Bronchial epithelial cell (primary cell): ENCODE results near the gene TMTC1. TPM values are rescaled to one million over a fixed set of nuclear protein-coding genes. Genes with fewer than 3 reads are reported as not detected.

Source experiments
- DNase-seq: peaks from one replicate; pipeline ENCODE4 v3.0.0-alpha.2; 2010; ENCODE audit warnings: low read depth
- FAIRE-seq: peaks from 2 replicates; lab custom pipeline; 2011; peaks lifted over from hg19 to GRCh38; lab: Jason Lieb, UNC
- H3K27me3 ChIP-seq: 2 replicates; pipeline ENCODE4 v1.5.1; 2011; ENCODE audit warnings: low read length; ENCODE audit not compliant: control insufficient read depth, insufficient read depth
- H3K36me3 ChIP-seq: 2 replicates; pipeline ENCODE4 v1.5.1; 2011; ENCODE audit warnings: low read length; ENCODE audit not compliant: control insufficient read depth, insufficient read depth
- H3K4me3 ChIP-seq: 2 replicates; pipeline ENCODE4 v1.5.1; 2011; ENCODE audit warnings: mild to moderate bottlenecking, low read depth, low read length, control low read depth
- CTCF ChIP-seq: IDR thresholded peaks from 2 replicates; pipeline ENCODE4 v1.5.1; 2011; ENCODE audit warnings: mild to moderate bottlenecking, moderate library complexity, low read length, control low read depth, inconsistent platforms; ENCODE audit not compliant: insufficient read depth, severe bottlenecking
- total RNA-seq: library from RNA; depleted of rRNA; stranded (reverse); fragments of >200 nt; gene quantifications from 2 replicates; pipeline ENCODE4 v1.2.1, GENCODE V29; 2014

The TMTC1 gene
- total RNA-seq, 1 donor from 2014 or later = 4.5 TPM

- Histone ChIP-seq H3K27me3 (no peaks in the 10 kb centered on the region), H3K36me3 (no peaks in the 10 kb centered on the region), H3K4me3 (no peak overlapping the region)
- FAIRE-seq = no peak
- DNase-seq = no peak
- no peak for TF ChIP-seq CTCF
Observed at GRCh38 chr12:29722164-29722563, 61.6 kb downstream of the TMTC1 start.

GRCh38 chr12:29719381-29719780 is 64.4 kb downstream of the TMTC1 start:
- H3K36me3 ChIP-seq = no peaks in the 10 kb centered on the region
- no peaks in the 10 kb centered on the region for H3K27me3 ChIP-seq
- TF ChIP-seq CTCF = no peak
- FAIRE-seq (no peak), DNase-seq (no peak)
- H3K4me3 ChIP-seq = no peak overlapping the region

GRCh38 chr12:29717540-29718100 is 66.1 kb downstream of the TMTC1 start:
- Histone ChIP-seq H3K27me3 (no peaks in the 10 kb centered on the region), H3K36me3 (no peaks in the 10 kb centered on the region), H3K4me3 (no peak overlapping the region)
- DNase-seq (no peak), FAIRE-seq (no peak)
- no peak for TF ChIP-seq CTCF

GRCh38 chr12:29714966-29715365 is 68.8 kb downstream of the TMTC1 start:
- Histone ChIP-seq H3K27me3 (no peaks in the 10 kb centered on the region), H3K36me3 (no peaks in the 10 kb centered on the region), H3K4me3 (no peak overlapping the region)
- TF ChIP-seq CTCF = no peak
- FAIRE-seq = no peak
- no peak for DNase-seq

GRCh38 chr12:29713729-29714128 is 70.0 kb downstream of the TMTC1 start:
- FAIRE-seq (no peak), DNase-seq (peak; percentile 59)
- H3K4me3 ChIP-seq = no peak overlapping the region
- TF ChIP-seq CTCF = no peak
- H3K27me3 ChIP-seq = no peaks in the 10 kb centered on the region
- no peaks in the 10 kb centered on the region for H3K36me3 ChIP-seq

- H3K36me3 ChIP-seq = no peaks in the 10 kb centered on the region
- FAIRE-seq (no peak), DNase-seq (no peak)
- no peak for TF ChIP-seq CTCF
- H3K4me3 ChIP-seq = no peak overlapping the region
- H3K27me3 ChIP-seq = no peaks in the 10 kb centered on the region
Observed at GRCh38 chr12:29711381-29711780, 72.4 kb downstream of the TMTC1 start.
